ENCODE data around the gene ANXA4.

ANXA4 gene

GRCh38 chr2:69863298-69863697 is 121.4 kb downstream of the ANXA4 start:
- DNase-seq, result no peak

Data from NCI-H2029 treated with DMSO at 0.1 percent for 48 hours (cell line).